ENCODE data around the gene ANAPC5.

DNA sequence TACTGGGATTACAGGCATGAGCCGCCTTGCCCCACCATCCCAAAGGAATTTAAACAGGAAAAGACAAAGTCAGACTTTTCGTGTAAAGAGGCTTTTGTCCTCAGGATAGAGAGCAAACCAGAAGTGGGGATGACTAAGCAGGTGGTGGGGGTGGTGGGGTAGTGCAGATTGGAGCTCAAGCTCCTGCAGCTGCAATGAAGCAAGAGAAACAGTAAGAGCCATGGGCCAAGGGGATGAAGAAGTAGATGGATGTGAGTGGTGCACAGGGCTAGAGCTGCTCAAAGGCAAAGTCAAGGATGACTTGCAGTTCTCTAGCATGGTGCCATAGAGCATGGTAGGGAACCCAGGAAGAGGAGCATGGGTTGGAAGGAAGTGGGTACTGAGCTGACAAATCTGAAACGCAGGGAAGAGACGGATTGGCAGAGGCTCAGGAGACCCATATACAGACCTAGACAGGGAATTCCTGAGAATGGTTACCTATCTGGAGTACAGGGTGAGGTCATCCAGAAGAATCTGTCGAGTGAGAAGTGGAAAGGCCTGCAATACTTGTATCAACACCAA, 36.3 kb upstream of the ANAPC5 start:
- TF ChIP-seq, protein P1, sequence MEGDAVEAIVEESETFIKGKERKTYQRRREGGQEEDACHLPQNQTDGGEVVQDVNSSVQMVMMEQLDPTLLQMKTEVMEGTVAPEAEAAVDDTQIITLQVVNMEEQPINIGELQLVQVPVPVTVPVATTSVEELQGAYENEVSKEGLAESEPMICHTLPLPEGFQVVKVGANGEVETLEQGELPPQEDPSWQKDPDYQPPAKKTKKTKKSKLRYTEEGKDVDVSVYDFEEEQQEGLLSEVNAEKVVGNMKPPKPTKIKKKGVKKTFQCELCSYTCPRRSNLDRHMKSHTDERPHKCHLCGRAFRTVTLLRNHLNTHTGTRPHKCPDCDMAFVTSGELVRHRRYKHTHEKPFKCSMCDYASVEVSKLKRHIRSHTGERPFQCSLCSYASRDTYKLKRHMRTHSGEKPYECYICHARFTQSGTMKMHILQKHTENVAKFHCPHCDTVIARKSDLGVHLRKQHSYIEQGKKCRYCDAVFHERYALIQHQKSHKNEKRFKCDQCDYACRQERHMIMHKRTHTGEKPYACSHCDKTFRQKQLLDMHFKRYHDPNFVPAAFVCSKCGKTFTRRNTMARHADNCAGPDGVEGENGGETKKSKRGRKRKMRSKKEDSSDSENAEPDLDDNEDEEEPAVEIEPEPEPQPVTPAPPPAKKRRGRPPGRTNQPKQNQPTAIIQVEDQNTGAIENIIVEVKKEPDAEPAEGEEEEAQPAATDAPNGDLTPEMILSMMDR (conservative IDR thresholded peaks at IDR 0.05; ENCODE audit: low read depth, low read length), result no peak
- TF ChIP-seq EZH2 (IDR thresholded peaks at IDR 0.05; ENCODE audit: low read length, unreplicated experiment), result no peak
